DOHH2 (cell line): ENCODE results near the gene TMEM9.

Experiments
- H3F3A ChIP-seq: fragments of 200-600 bp; sonication (generic), shearing (Covaris generic); 2 replicates; pipeline ENCODE4 v1.6.0; 2016; ENCODE audit warnings: antibody characterized with exemption, mild to moderate bottlenecking; ENCODE audit not compliant: control insufficient read depth, insufficient read depth
- H3K27ac ChIP-seq: fragments of 200-600 bp; sonication (generic); 2 replicates; pipeline ENCODE4 v1.5.1; 2014; ENCODE audit warnings: low read depth, mild to moderate bottlenecking, low read length, moderate library complexity
- H3K27me3 ChIP-seq: fragments of 200-600 bp; sonication (generic); 2 replicates; pipeline ENCODE4 v1.6.1; 2014; ENCODE audit warnings: mild to moderate bottlenecking, low read length, mixed read lengths; ENCODE audit not compliant: control insufficient read depth
- H3K36me3 ChIP-seq: fragments of 200-600 bp; sonication (generic); 2 replicates; pipeline ENCODE4 v1.6.1; 2014; ENCODE audit warnings: mild to moderate bottlenecking, low read length, moderate library complexity, mixed read lengths; ENCODE audit not compliant: control insufficient read depth
- H3K4me1 ChIP-seq: fragments of 200-600 bp; sonication (generic); 2 replicates; pipeline ENCODE4 v1.6.1; 2014; ENCODE audit warnings: mild to moderate bottlenecking, low read length, mixed read lengths; ENCODE audit not compliant: control insufficient read depth
- H3K4me2 ChIP-seq: fragments of 200-600 bp; sonication (generic); 2 replicates; pipeline ENCODE4 v1.6.0; 2014; ENCODE audit warnings: mild to moderate bottlenecking, low read length, moderate library complexity
- H3K4me3 ChIP-seq: fragments of 200-600 bp; sonication (generic); 2 replicates; pipeline ENCODE4 v1.5.1; 2014; ENCODE audit warnings: mild to moderate bottlenecking, low read length, mixed read lengths
- H3K79me2 ChIP-seq: fragments of 200-600 bp; sonication (generic); 2 replicates; pipeline ENCODE4 v1.6.1; 2014; ENCODE audit warnings: mild to moderate bottlenecking, low read length, mixed read lengths; ENCODE audit not compliant: control insufficient read depth
- H3K9me2 ChIP-seq: fragments of 200-600 bp; sonication (generic); replicated peaks from 2 replicates; pipeline ENCODE4 v1.6.1; 2014; ENCODE audit warnings: mild to moderate bottlenecking, low read length, mixed read lengths; ENCODE audit not compliant: control insufficient read depth
- H3K9me3 ChIP-seq: fragments of 200-600 bp; sonication (generic); 2 replicates; pipeline ENCODE4 v1.6.1; 2014; ENCODE audit warnings: antibody characterized with exemption, low read length, mixed read lengths; ENCODE audit not compliant: control insufficient read depth, insufficient read depth
- H4K20me1 ChIP-seq: fragments of 200-600 bp; sonication (generic); 2 replicates; pipeline ENCODE4 v1.6.0; 2014; ENCODE audit warnings: low read depth, mild to moderate bottlenecking, antibody characterized with exemption, low read length, moderate library complexity; ENCODE audit not compliant: control insufficient read depth, insufficient read depth
- EZH2phosphoT487 ChIP-seq: fragments of 200-600 bp; sonication (generic); IDR thresholded peaks from 2 replicates; pipeline ENCODE4 v1.6.1; 2017; ENCODE audit warnings: borderline replicate concordance, mild to moderate bottlenecking, antibody characterized with exemption, low read length, moderate library complexity, mixed read lengths
- TF ChIP-seq, protein P1 (sequence below): fragments of 200-600 bp; sonication (generic); IDR thresholded peaks from one replicate; pipeline ENCODE4 v1.5.1; 2014; ENCODE audit warnings: antibody characterized with exemption, mild to moderate bottlenecking, low read depth, low read length; ENCODE audit not compliant: poor library complexity, severe bottlenecking

The TMEM9 gene

GRCh38 chr1:201134405-201134804 is 19.9 kb downstream of the TMEM9 start:
- Histone ChIP-seq H3K4me3 (no peak overlapping the region), H3K36me3 (no peaks in the 10 kb centered on the region), H3K9me3 (no peaks in the 10 kb centered on the region), H3K4me2 (no peak overlapping the region), H3K27me3 (no peaks in the 10 kb centered on the region), H3K79me2 (no peaks in the 10 kb centered on the region), H3F3A (no peaks in the 10 kb centered on the region), H3K27ac (no peak overlapping the region), H3K4me1 (no peaks in the 10 kb centered on the region), H4K20me1 (no peaks in the 10 kb centered on the region), H3K9me2 (no peaks in the 10 kb centered on the region)
- no peak for TF ChIP-seq EZH2phosphoT487
- TF ChIP-seq, protein P1, sequence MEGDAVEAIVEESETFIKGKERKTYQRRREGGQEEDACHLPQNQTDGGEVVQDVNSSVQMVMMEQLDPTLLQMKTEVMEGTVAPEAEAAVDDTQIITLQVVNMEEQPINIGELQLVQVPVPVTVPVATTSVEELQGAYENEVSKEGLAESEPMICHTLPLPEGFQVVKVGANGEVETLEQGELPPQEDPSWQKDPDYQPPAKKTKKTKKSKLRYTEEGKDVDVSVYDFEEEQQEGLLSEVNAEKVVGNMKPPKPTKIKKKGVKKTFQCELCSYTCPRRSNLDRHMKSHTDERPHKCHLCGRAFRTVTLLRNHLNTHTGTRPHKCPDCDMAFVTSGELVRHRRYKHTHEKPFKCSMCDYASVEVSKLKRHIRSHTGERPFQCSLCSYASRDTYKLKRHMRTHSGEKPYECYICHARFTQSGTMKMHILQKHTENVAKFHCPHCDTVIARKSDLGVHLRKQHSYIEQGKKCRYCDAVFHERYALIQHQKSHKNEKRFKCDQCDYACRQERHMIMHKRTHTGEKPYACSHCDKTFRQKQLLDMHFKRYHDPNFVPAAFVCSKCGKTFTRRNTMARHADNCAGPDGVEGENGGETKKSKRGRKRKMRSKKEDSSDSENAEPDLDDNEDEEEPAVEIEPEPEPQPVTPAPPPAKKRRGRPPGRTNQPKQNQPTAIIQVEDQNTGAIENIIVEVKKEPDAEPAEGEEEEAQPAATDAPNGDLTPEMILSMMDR: no peak

DNA sequence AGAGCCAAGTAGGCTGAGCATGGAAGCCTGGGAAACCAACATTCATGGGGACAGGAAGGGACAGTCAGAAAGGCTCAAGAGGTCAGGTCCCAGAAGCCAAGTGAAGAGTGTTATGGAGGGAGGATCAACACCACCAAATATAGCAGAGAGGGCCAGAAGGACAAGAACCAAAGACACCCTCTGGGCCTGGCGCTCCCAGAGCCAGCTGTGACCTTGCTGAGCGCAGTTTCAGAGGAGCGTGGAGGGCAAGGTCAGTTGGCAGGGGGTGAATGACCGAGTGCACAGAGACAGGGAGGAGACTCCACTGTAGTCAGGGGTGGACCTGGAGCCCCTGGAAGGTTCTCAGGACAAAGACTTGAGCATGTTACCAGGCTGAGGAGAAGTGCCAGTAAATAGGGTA is 22.9 kb downstream of the TMEM9 start:
- Histone ChIP-seq H3K4me2 (no peak overlapping the region), H3K9me3 (no peaks in the 10 kb centered on the region), H3K27me3 (no peaks in the 10 kb centered on the region), H3K9me2 (no peaks in the 10 kb centered on the region), H3K27ac (no peak overlapping the region), H3K36me3 (no peaks in the 10 kb centered on the region), H3K4me3 (no peak overlapping the region), H3K4me1 (no peaks in the 10 kb centered on the region), H4K20me1 (no peaks in the 10 kb centered on the region), H3K79me2 (no peaks in the 10 kb centered on the region), H3F3A (no peaks in the 10 kb centered on the region)
- TF ChIP-seq, protein P1: no peak
- TF ChIP-seq EZH2phosphoT487: no peak

- Histone ChIP-seq H3K27ac (no peak overlapping the region), H3K79me2 (no peaks in the 10 kb centered on the region), H3K4me2 (no peak overlapping the region), H3K9me3 (no peaks in the 10 kb centered on the region), H3K27me3 (peaks cover 10% of the 10 kb centered on the region; the same call in 1 of the 2 replicates), H3K36me3 (no peaks in the 10 kb centered on the region), H3F3A (no peaks in the 10 kb centered on the region), H3K4me1 (no peaks in the 10 kb centered on the region), H3K9me2 (no peaks in the 10 kb centered on the region), H4K20me1 (no peaks in the 10 kb centered on the region), H3K4me3 (no peak overlapping the region)
- no peak for TF ChIP-seq EZH2phosphoT487
- TF ChIP-seq, protein P1: no peak
Measured at GRCh38 chr1:201128962-201129361, 25.3 kb downstream of the TMEM9 start.

DNA sequence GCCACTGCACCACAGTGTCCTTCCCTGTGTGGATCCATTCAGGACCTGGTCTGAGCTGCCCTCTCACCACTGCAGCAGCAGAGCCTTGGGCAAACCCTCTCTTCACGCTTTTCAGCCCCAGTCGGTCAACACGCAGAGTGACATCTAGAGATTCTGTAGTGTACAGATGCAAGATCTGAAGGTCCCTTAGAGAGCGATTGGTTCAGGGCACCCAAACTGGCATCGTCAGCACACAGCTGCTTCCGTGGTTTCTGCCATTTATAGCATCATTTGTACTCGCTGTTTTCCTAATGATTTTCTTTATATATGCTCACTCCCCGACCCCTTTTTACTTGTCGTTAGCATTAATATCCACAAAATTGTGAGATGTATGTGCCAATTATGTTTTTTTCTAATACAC is 25.8 kb downstream of the TMEM9 start:
- Histone ChIP-seq H3K9me2 (no peaks in the 10 kb centered on the region), H3K4me3 (no peak overlapping the region), H3K4me1 (no peaks in the 10 kb centered on the region), H3K79me2 (no peaks in the 10 kb centered on the region), H3K36me3 (no peaks in the 10 kb centered on the region), H4K20me1 (no peaks in the 10 kb centered on the region), H3K4me2 (no peak overlapping the region), H3K9me3 (no peaks in the 10 kb centered on the region), H3K27me3 (peaks cover 15% of the 10 kb centered on the region; the same call in 1 of the 2 replicates), H3K27ac (no peak overlapping the region), H3F3A (no peaks in the 10 kb centered on the region)
- TF ChIP-seq, protein P1: no peak
- TF ChIP-seq EZH2phosphoT487: no peak
